H9 (cell line): ENCODE measurements around the gene C2orf78. TPM values are rescaled to one million over a fixed set of nuclear protein-coding genes. Genes with fewer than 3 reads are reported as not detected.

Experiments
- DNase-seq: peaks from one replicate; pipeline ENCODE4 v3.0.0-alpha.2; 2017
- H2AFZ ChIP-seq: one replicate; pipeline ENCODE4 v1.6.1; 2013; ENCODE audit warnings: mild to moderate bottlenecking, low read length, control low read depth, moderate library complexity
- H2AK5ac ChIP-seq: 2 replicates; pipeline ENCODE4 v1.6.1; 2013; ENCODE audit warnings: low read length, control low read depth, mixed read lengths; ENCODE audit not compliant: insufficient read length
- H2BK120ac ChIP-seq: one replicate; pipeline ENCODE4 v1.6.1; 2013; ENCODE audit warnings: low read depth, mild to moderate bottlenecking, low read length, control low read depth, inconsistent platforms; ENCODE audit not compliant: poor library complexity, severe bottlenecking
- H2BK12ac ChIP-seq: 2 replicates; pipeline ENCODE4 v1.6.1; 2013; ENCODE audit warnings: low read length, control low read depth, mixed read lengths, low read depth; ENCODE audit not compliant: insufficient read length
- H2BK15ac ChIP-seq: 2 replicates; pipeline ENCODE4 v1.6.1; 2013; ENCODE audit warnings: low read depth, low read length, control low read depth
- H2BK20ac ChIP-seq: one replicate; pipeline ENCODE4 v1.6.1; 2013; ENCODE audit warnings: low read depth, mild to moderate bottlenecking, low read length, control low read depth, inconsistent platforms; ENCODE audit not compliant: poor library complexity, severe bottlenecking
- H2BK5ac ChIP-seq: 2 replicates; pipeline ENCODE4 v1.6.1; 2013; ENCODE audit warnings: low read length, control low read depth, mixed read lengths; ENCODE audit not compliant: insufficient read length
- H3K14ac ChIP-seq: 2 replicates; pipeline ENCODE4 v1.6.1; 2013; ENCODE audit warnings: low read length, control low read depth; ENCODE audit not compliant: insufficient read depth
- H3K18ac ChIP-seq: 2 replicates; pipeline ENCODE4 v1.6.1; 2013; ENCODE audit warnings: low read depth, mild to moderate bottlenecking, mixed read lengths, low read length, control low read depth; ENCODE audit not compliant: insufficient read length
- H3K23ac ChIP-seq: 2 replicates; pipeline ENCODE4 v1.6.1; 2013; ENCODE audit warnings: low read length, control low read depth, mixed read lengths, low read depth; ENCODE audit not compliant: insufficient read length
- H3K23me2 ChIP-seq: 2 replicates; pipeline ENCODE4 v1.6.1; 2013; ENCODE audit warnings: low read depth, mild to moderate bottlenecking, mixed read lengths, low read length, control low read depth; ENCODE audit not compliant: insufficient read length, poor library complexity, severe bottlenecking
- H3K27ac ChIP-seq: 2 replicates; pipeline ENCODE4 v1.5.1; 2013; ENCODE audit warnings: low read length, control low read depth, mixed read lengths, low read depth; ENCODE audit not compliant: insufficient read length
- H3K27me3 ChIP-seq: 2 replicates; pipeline ENCODE4 v1.6.1; 2013; ENCODE audit warnings: low read length, control low read depth, inconsistent platforms; ENCODE audit not compliant: insufficient read depth
- H3K4ac ChIP-seq: 2 replicates; pipeline ENCODE4 v1.6.1; 2013; ENCODE audit warnings: low read depth, mild to moderate bottlenecking, control low read depth, inconsistent platforms, low read length, moderate library complexity
- H3K4me1 ChIP-seq: 2 replicates; pipeline ENCODE4 v1.6.1; 2013; ENCODE audit warnings: low read length, control low read depth, inconsistent platforms; ENCODE audit not compliant: insufficient read depth
- H3K4me2 ChIP-seq: 2 replicates; pipeline ENCODE4 v1.6.1; 2013; ENCODE audit warnings: low read length, control low read depth, mixed read lengths; ENCODE audit not compliant: insufficient read length, insufficient read depth
- H3K56ac ChIP-seq: 2 replicates; pipeline ENCODE4 v1.6.1; 2013; ENCODE audit warnings: low read depth, mild to moderate bottlenecking, mixed read lengths, low read length, control low read depth; ENCODE audit not compliant: insufficient read length
- H3K79me1 ChIP-seq: 2 replicates; pipeline ENCODE4 v1.6.1; 2013; ENCODE audit warnings: low read depth, mild to moderate bottlenecking, moderate library complexity, low read length, control low read depth, inconsistent platforms; ENCODE audit not compliant: insufficient read depth, poor library complexity, severe bottlenecking
- H3K79me2 ChIP-seq: 2 replicates; pipeline ENCODE4 v1.6.1; 2013; ENCODE audit warnings: low read length, control low read depth, inconsistent platforms; ENCODE audit not compliant: insufficient read depth
- H3K9ac ChIP-seq: 2 replicates; pipeline ENCODE4 v1.6.1; 2013; ENCODE audit warnings: low read length, control low read depth, mixed read lengths; ENCODE audit not compliant: insufficient read length; ENCODE audit errors: extremely low read depth
- H3K9me3 ChIP-seq: one replicate; pipeline ENCODE4 v1.6.1; 2013; ENCODE audit warnings: low read depth, low read length, inconsistent platforms; ENCODE audit not compliant: control insufficient read depth
- H3T11ph ChIP-seq: one replicate; pipeline ENCODE4 v1.6.1; 2013; ENCODE audit warnings: mild to moderate bottlenecking, low read length, control low read depth, inconsistent platforms
- H4K20me1 ChIP-seq: one replicate; pipeline ENCODE4 v1.6.1; 2013; ENCODE audit not compliant: control insufficient read depth, insufficient read length, insufficient read depth
- H4K5ac ChIP-seq: 2 replicates; pipeline ENCODE4 v1.6.1; 2013; ENCODE audit warnings: low read depth, mild to moderate bottlenecking, mixed read lengths, low read length, control low read depth; ENCODE audit not compliant: insufficient read length
- H4K8ac ChIP-seq: replicated peaks from 2 replicates; pipeline ENCODE4 v1.6.1; 2013; ENCODE audit warnings: low read length, control low read depth, mixed read lengths, low read depth; ENCODE audit not compliant: insufficient read length
- H4K91ac ChIP-seq: 2 replicates; pipeline ENCODE4 v1.6.1; 2013; ENCODE audit warnings: low read depth, mild to moderate bottlenecking, moderate library complexity, mixed read lengths, low read length, control low read depth; ENCODE audit not compliant: insufficient read length
- H3K27ac Mint-ChIP-seq, 3 experiments: 2 replicates in 2 of 3; 3 replicates in 1 of 3; pipeline ENCODE4 v1.8.0; 2020 to 2021; ENCODE audit warnings: mixed read lengths in 3 of 3, mild to moderate bottlenecking in 1 of 3, moderate library complexity in 1 of 3
- H3K27me3 Mint-ChIP-seq: 2 replicates; pipeline ENCODE4 v1.8.0; 2021; ENCODE audit warnings: low read depth, mild to moderate bottlenecking, moderate library complexity, mixed read lengths
- H3K36me3 Mint-ChIP-seq, 3 experiments: 2 replicates in 2 of 3; 3 replicates in 1 of 3; pipeline ENCODE4 v1.8.0; 2020 to 2021; ENCODE audit warnings: low read depth in 3 of 3, mixed read lengths in 3 of 3; ENCODE audit not compliant: insufficient read depth in 1 of 3
- H3K4me1 Mint-ChIP-seq, 2 experiments: 2 replicates each; pipeline ENCODE4 v1.8.0; 2020; ENCODE audit warnings: mixed read lengths in 2 of 2
- H3K4me3 Mint-ChIP-seq, 2 experiments: 2 replicates in 1 of 2; 3 replicates in 1 of 2; pipeline ENCODE4 v1.8.0; 2020 to 2021; ENCODE audit warnings: mild to moderate bottlenecking in 2 of 2, mixed read lengths in 2 of 2, moderate library complexity in 1 of 2
- H3K9me3 Mint-ChIP-seq, 2 experiments: 2 replicates in 1 of 2; 3 replicates in 1 of 2; pipeline ENCODE4 v1.8.0; 2020; ENCODE audit warnings: mild to moderate bottlenecking in 2 of 2, mixed read lengths in 2 of 2, moderate library complexity in 1 of 2
- WGBS: extraction: QIAGEN DNeasy Blood & Tissue Kit; methylation state at CpG from one replicate; pipeline ENCODE4 v1.1.7; 2013; ENCODE audit warnings: missing lambda C conversion rate, low lambda C conversion rate, mixed read lengths; ENCODE audit not compliant: insufficient read length; ENCODE audit errors: extremely low coverage; 5-methylcytosine and 5-hydroxymethylcytosine counted together
- total RNA-seq: library from RNA; stranded (reverse); gene quantifications from 2 replicates; pipeline ENCODE4 v1.2.1, GENCODE V29; 2021
- TF ChIP-seq, protein P1 (sequence below): fragments of 200-600 bp; sonication (generic); conservative IDR thresholded peaks from 3 replicates; pipeline ENCODE4 v1.8.0; 2021; ENCODE audit warnings: antibody characterized with exemption, mild to moderate bottlenecking

The C2orf78 gene
- total RNA-seq, 1 experiment from 2014 or later: 0.09 TPM

DNA sequence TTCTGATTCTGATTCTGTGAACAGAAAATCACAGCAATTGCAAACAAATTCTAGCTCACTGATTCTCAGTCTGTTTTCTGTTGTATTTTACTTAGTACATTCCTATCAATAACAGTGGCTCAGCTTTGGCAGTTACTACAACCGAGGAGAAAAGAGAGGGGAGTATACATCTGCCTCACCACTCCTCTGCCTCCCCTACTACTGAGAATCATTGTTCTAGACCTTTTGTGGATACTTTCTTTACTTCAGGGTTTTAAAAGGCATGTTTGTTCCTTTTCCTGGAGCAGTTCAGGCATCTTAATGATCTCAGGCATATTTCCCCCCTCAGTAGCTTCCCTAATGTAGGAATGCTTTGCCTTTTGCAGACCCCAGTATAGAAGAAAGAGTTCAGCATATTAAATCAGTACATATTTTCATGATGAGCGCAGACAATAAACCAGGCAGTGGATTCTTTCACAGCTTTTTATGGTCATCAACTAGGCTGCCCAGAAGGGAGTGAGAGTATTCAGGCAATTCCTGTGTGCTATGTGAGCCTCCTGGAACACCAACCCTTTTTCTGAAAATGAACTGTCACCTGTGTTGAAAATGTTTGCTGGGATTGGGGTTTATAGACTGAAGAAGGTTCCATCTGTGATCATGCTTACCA, 55.0 kb downstream of the C2orf78 start:
- Histone ChIP-seq H2AFZ (no peak overlapping the region), H3K23me2 (no peaks in the 10 kb centered on the region), H3K9ac (no peak overlapping the region), H3K4me2 (no peak overlapping the region), H4K8ac (no peak overlapping the region), H3K27ac (no peak overlapping the region), H2BK120ac (no peak overlapping the region), H3K27me3 (no peaks in the 10 kb centered on the region; the same call in 1 of the 2 replicates), H3K79me1 (no peaks in the 10 kb centered on the region), H2AK5ac (no peak overlapping the region), H3K4ac (no peak overlapping the region), H3K14ac (no peak overlapping the region), H4K91ac (no peak overlapping the region), H3T11ph (no peak overlapping the region), H3K18ac (no peak overlapping the region), H3K4me1 (no peaks in the 10 kb centered on the region), H3K56ac (no peak overlapping the region), H4K20me1 (no peaks in the 10 kb centered on the region), H2BK20ac (no peak overlapping the region), H3K23ac (no peak overlapping the region), H2BK5ac (no peak overlapping the region), H2BK15ac (no peak overlapping the region), H3K9me3 (no peaks in the 10 kb centered on the region), H3K79me2 (no peaks in the 10 kb centered on the region; the same call in 1 of the 2 replicates), H2BK12ac (no peak overlapping the region), H4K5ac (no peak overlapping the region)
- TF ChIP-seq, protein P1, sequence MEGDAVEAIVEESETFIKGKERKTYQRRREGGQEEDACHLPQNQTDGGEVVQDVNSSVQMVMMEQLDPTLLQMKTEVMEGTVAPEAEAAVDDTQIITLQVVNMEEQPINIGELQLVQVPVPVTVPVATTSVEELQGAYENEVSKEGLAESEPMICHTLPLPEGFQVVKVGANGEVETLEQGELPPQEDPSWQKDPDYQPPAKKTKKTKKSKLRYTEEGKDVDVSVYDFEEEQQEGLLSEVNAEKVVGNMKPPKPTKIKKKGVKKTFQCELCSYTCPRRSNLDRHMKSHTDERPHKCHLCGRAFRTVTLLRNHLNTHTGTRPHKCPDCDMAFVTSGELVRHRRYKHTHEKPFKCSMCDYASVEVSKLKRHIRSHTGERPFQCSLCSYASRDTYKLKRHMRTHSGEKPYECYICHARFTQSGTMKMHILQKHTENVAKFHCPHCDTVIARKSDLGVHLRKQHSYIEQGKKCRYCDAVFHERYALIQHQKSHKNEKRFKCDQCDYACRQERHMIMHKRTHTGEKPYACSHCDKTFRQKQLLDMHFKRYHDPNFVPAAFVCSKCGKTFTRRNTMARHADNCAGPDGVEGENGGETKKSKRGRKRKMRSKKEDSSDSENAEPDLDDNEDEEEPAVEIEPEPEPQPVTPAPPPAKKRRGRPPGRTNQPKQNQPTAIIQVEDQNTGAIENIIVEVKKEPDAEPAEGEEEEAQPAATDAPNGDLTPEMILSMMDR: no peak
- WGBS: no CpG with 5 or more reads among the region's 2 CpGs
- no peak overlapping the region for H3K27ac Mint-ChIP-seq
- H3K9me3 Mint-ChIP-seq: no peaks in the 10 kb centered on the region
- DNase-seq: no peak
- no peaks in the 10 kb centered on the region for H3K4me1 Mint-ChIP-seq
- H3K27me3 Mint-ChIP-seq: no peaks in the 10 kb centered on the region
- no peak overlapping the region for H3K4me3 Mint-ChIP-seq
- H3K36me3 Mint-ChIP-seq: peaks cover 7 to 24% (median 15%) of the 10 kb centered on the region in 3 experiments; a peak in 5 of 7 replicates
